PFSK-1 (cell line): ENCODE results near the gene AUTS2.

Experiments
- FOXP2 ChIP-seq: optimal IDR thresholded peaks from 2 replicates; pipeline ENCODE3; 2011; ENCODE audit warnings: borderline replicate concordance, control low read depth, inconsistent platforms; ENCODE audit not compliant: insufficient read depth; ENCODE audit errors: extremely low read length, extremely low read depth
- POLR2AphosphoS5 ChIP-seq: IDR thresholded peaks from 2 replicates; pipeline ENCODE4 v1.6.1; 2012; ENCODE audit warnings: low read depth, mild to moderate bottlenecking, control low read depth, low read length, moderate library complexity
- REST ChIP-seq, 2 experiments: IDR thresholded peaks; 2 replicates each; pipeline versions ENCODE4 v1.6.1 to v1.8.0; 2011 to 2012; ENCODE audit warnings: low read depth in 2 of 2, low read length in 2 of 2, control low read depth in 1 of 2, inconsistent platforms in 1 of 2, mild to moderate bottlenecking in 1 of 2, moderate library complexity in 1 of 2; ENCODE audit not compliant: insufficient read depth in 1 of 2
- SIN3A ChIP-seq: IDR thresholded peaks from 2 replicates; pipeline ENCODE4 v1.6.1; 2012; ENCODE audit warnings: mild to moderate bottlenecking, low read length, moderate library complexity, borderline replicate concordance; ENCODE audit not compliant: insufficient read depth
- TAF1 ChIP-seq: IDR thresholded peaks from 2 replicates; pipeline ENCODE4 v1.6.1; 2012; ENCODE audit warnings: low read length, control low read depth, borderline replicate concordance; ENCODE audit not compliant: insufficient read depth

The AUTS2 gene

GRCh38 chr7:69588773-69589172, 9.5 kb upstream of the AUTS2 start:
- no peak for TF ChIP-seq POLR2AphosphoS5
- no peak for TF ChIP-seq FOXP2
- no peak for TF ChIP-seq REST (IDR thresholded peaks at IDR 0.05; ENCODE audit: insufficient read depth in 1 of 2, low read depth in 2 of 2, low read length in 2 of 2)
- no peak for TF ChIP-seq SIN3A
- TF ChIP-seq TAF1, result no peak

- TF ChIP-seq POLR2AphosphoS5 (no peak), REST (IDR thresholded peaks at IDR 0.05; ENCODE audit: insufficient read depth in 1 of 2, low read depth in 2 of 2, low read length in 2 of 2) (no peak)
Measured at GRCh38 chr7:69591805-69592204, 6.5 kb upstream of the AUTS2 start.

- TF ChIP-seq REST (IDR thresholded peaks at IDR 0.05; ENCODE audit: insufficient read depth in 1 of 2, low read depth in 2 of 2, low read length in 2 of 2), result no peak
- TF ChIP-seq FOXP2, result no peak
- no peak for TF ChIP-seq POLR2AphosphoS5
- TF ChIP-seq SIN3A, result no peak
- TF ChIP-seq TAF1, result no peak
Measured at GRCh38 chr7:69593511-69593910, 4.8 kb upstream of the AUTS2 start.

GRCh38 chr7:69595415-69595814, 2.9 kb upstream of the AUTS2 start:
- TF ChIP-seq REST (IDR thresholded peaks at IDR 0.05; ENCODE audit: insufficient read depth in 1 of 2, low read depth in 2 of 2, low read length in 2 of 2) (no peak), POLR2AphosphoS5 (no peak), FOXP2 (no peak), SIN3A (no peak), TAF1 (no peak)

- TF ChIP-seq TAF1, result no peak
- TF ChIP-seq POLR2AphosphoS5, result no peak
- TF ChIP-seq SIN3A, result no peak
- no peak for TF ChIP-seq REST (IDR thresholded peaks at IDR 0.05; ENCODE audit: insufficient read depth in 1 of 2, low read depth in 2 of 2, low read length in 2 of 2)
- no peak for TF ChIP-seq FOXP2
Measured at GRCh38 chr7:69596056-69596455, 2.2 kb upstream of the AUTS2 start.
